Measurements from ENCODE around the gene RNU2-63P.
"Not testable (repeated sequence)": the region's sequence is repeated elsewhere in the genome, so short reads cannot be mapped to it uniquely, and the experiment has no call there.

Gene RNU2-63P

DNA sequence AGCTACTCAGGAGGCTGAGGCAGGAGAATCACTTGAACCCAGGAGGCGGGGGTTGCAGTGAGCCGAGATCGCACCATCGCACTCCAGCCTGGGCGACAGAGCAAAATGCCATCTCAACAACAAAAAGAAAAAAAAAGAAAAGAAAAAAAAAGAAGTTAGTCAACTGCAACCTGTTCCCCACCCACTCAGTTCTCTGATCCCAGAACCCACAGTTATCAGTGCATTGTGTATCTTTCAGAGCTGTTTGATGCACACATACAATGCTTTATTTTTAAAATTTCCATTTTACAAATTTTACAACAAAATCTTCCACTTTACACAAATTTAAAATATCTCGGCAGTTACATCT, 14.0 kb downstream of the RNU2-63P start:
- no peak overlapping the region for H3K4me3 ChIP-seq (ENCODE audit: low read depth, low read length)
- TF ChIP-seq, protein P1, sequence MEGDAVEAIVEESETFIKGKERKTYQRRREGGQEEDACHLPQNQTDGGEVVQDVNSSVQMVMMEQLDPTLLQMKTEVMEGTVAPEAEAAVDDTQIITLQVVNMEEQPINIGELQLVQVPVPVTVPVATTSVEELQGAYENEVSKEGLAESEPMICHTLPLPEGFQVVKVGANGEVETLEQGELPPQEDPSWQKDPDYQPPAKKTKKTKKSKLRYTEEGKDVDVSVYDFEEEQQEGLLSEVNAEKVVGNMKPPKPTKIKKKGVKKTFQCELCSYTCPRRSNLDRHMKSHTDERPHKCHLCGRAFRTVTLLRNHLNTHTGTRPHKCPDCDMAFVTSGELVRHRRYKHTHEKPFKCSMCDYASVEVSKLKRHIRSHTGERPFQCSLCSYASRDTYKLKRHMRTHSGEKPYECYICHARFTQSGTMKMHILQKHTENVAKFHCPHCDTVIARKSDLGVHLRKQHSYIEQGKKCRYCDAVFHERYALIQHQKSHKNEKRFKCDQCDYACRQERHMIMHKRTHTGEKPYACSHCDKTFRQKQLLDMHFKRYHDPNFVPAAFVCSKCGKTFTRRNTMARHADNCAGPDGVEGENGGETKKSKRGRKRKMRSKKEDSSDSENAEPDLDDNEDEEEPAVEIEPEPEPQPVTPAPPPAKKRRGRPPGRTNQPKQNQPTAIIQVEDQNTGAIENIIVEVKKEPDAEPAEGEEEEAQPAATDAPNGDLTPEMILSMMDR (IDR thresholded peaks at IDR 0.05; ENCODE audit: low read depth, low read length, missing control alignments) = no peak
- no peak for DNase-seq (ENCODE audit: low read depth)

DNA sequence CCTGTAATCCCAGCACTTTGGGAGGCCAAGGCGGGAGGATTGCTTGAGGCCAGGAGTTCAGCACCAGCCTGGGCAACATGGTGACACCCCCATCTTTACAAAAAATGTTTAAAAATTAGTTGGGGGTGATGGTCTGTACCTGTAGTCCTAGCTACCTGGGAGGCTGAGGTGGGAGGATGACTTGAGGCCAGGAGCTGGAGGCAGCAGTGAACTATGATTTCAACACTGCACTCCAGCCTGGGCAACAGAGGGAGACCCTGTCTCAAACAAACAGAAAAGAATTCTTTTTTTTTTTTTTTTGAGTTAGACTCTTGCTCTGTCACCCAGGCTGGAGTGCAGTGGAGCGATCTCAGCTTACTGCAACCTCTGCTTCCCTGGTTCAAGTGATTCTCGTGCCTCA, 15.9 kb downstream of the RNU2-63P start:
- not testable (repeated sequence) for H3K4me3 ChIP-seq (ENCODE audit: low read depth, low read length); DNase-seq (ENCODE audit: low read depth)

DNA sequence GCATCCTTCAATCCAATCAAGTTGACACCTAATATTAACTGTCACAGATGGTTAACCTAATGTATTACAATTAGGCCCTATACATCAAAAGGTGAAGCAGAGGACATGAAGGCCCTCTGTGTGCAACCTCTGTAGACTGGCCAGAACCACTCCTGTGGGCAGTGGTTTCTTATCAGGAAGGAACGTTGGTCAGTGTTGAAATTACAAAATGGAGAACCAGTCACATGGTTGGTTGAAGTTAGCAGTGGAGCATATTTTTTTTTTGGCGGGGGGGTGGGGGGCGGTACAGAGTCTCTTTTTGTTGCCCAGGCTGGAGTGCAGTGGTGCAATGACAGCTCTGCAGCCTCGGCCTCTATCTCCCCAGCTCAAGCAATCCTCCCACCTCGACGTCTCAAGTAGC, 19.8 kb downstream of the RNU2-63P start:
- DNase-seq (ENCODE audit: low read depth) = no peak

DNA sequence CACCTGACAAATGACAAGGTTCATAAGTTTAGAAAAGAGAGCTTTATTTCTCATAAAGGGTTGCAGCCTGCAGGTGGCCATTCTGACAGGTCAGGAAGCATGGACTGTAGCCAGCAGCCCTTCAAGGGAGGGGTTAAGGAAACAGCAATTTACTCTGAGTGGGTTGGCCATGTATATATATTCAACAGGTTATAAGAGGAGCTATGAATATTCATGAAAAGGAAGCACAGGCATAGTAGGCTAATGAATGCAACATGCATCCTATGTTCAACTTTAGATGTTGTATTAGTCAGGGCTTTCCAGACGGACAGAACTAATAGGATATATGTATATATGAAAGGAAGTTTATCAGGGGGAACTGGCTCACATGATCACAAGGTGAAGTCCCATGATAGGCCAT, 20.6 kb downstream of the RNU2-63P start:
- DNase-seq (ENCODE audit: low read depth) = no peak
- H3K4me3 ChIP-seq (ENCODE audit: low read depth, low read length) = no peak overlapping the region
- TF ChIP-seq, protein P1 (IDR thresholded peaks at IDR 0.05; ENCODE audit: low read depth, low read length, missing control alignments) = no peak

More for the DNA sequence above, 19.8 kb downstream of the RNU2-63P start:
- H3K4me3 ChIP-seq (ENCODE audit: low read depth, low read length) = no peak overlapping the region
- TF ChIP-seq, protein P1 (IDR thresholded peaks at IDR 0.05; ENCODE audit: low read depth, low read length, missing control alignments) = no peak

DNA sequence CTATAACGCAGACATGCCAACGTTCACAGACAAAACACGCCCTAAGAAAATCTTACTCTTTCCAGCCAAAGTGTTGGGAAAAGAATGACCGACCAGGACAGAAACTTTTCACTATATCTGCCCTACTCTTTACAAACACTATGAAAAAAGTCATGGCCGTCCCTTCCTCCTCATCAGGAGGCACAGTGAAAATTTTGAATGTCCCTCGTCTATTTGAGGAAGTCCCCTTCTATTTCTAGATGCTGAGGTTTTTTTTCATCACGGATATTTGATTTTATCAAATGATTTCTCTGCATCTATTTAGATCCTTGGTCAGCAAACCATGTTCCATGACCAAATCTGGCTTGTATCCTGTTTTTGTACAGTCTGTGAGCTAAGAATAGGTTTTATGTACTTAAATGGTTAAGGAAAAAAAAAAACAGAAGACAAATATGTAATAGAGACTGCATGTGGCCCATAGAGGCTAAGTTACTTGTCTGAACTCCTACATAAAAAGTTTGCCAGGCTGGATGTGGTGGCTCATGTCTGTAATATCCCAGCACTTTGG, 22.0 kb downstream of the RNU2-63P start:
- DNase-seq (ENCODE audit: low read depth) = not testable (repeated sequence)

DNA sequence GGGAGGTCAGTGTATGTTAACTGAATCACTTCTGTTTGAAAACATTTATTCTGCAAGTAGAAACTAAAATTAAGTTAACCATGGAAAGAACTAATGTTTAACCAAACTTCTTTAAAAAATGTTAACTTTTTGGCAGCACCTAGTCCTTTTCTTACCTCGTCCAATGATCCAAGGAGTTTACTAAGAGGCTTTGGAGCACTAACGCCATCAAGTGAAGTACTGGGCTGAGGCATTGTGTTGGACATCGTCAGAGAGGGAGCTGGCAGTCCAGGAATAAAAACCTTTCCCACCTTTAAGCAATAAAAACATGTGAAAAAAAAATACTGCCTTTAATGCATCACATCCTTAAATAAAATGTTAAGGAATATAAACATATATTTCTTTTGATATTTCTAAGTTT, 23.8 kb downstream of the RNU2-63P start:
- not testable (repeated sequence) for H3K4me3 ChIP-seq (ENCODE audit: low read depth, low read length); DNase-seq (ENCODE audit: low read depth)

More for the DNA sequence above, 22.0 kb downstream of the RNU2-63P start:
- not testable (repeated sequence) for H3K4me3 ChIP-seq (ENCODE audit: low read depth, low read length)

DNA sequence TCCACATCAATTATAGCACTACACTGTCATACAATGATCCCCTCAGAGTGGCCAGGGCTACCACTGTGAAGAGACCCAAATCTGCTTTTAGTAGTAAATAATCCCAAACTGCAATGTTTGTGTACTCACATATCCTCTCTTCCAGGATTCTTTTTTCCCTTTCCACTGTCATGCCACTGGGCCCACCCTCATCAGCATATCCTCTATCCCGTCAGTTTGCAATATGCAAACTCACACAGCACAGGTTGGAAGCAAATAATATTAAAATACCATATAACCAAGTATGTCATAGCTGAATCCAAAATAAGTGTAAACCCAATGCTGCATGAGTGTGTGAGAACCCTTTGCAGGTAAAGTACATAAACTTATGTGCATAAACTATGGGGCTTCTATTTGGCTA, 28.9 kb downstream of the RNU2-63P start:
- not testable (repeated sequence) for H3K4me3 ChIP-seq (ENCODE audit: low read depth, low read length); DNase-seq (ENCODE audit: low read depth)

DNA sequence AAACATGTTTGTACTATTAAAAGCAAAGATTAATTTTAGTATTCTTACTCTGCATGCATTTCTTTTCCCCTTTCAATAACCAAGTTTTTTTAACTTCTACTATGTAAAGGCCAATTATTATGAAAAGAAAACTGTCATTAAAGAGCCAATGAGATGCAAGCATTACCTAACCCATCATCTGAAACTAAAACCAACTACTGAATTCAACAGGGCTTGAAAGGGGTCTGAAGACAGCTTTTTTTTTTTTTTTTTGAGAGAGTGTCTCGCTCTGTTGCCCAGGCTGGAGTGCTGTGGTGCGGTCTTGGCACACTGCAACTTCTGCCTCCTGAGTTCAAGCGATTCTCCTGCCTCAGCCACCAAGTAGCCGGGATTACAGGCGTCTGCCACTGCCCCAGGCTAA, 30.4 kb downstream of the RNU2-63P start:
- not testable (repeated sequence) for DNase-seq (ENCODE audit: low read depth); H3K4me3 ChIP-seq (ENCODE audit: low read depth, low read length)

DNA sequence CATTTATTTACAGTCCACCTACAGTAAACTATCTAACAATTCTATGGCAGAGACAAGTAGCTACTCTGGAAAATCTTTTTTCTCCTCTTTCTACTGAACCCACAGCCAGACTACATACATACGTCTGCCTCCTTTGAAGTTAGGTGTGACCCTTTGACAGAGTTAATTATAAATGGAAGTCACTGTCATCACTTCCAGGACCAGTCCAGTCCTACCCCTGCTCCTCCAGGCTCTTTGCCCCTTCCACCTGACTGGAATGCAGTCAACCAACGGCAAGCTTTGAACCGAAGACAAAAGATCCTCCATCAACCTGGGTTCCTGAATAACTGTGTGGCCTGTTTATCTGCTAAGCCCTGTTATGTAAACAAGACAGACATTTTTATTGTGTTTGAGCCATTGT, 35.2 kb downstream of the RNU2-63P start:
- H3K4me3 ChIP-seq (ENCODE audit: low read depth, low read length); DNase-seq (ENCODE audit: low read depth): not testable (repeated sequence)

DNA sequence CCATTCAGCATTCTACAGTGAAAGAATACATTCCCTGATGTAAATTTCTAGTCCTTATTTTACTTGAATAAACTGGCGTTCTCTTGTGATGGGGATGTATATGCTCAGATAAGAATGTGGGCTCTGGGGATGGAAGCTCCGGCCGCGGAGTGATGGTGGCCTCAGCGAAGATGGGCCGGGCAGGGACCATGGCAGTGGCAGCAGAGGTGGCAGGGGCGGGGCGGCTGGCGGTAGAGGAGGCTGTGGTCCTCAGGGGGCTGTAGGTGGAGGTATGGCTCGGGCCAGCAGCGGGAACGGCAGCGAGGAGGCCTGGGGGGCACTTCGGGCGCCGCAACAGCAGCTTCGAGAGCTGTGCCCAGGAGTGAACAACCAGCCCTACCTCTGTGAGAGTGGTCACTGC, 44.0 kb downstream of the RNU2-63P start:
- DNase-seq (ENCODE audit: low read depth); H3K4me3 ChIP-seq (ENCODE audit: low read depth, low read length): not testable (repeated sequence)
